ENCODE measurements around the gene GPR27.

The GPR27 gene

DNA sequence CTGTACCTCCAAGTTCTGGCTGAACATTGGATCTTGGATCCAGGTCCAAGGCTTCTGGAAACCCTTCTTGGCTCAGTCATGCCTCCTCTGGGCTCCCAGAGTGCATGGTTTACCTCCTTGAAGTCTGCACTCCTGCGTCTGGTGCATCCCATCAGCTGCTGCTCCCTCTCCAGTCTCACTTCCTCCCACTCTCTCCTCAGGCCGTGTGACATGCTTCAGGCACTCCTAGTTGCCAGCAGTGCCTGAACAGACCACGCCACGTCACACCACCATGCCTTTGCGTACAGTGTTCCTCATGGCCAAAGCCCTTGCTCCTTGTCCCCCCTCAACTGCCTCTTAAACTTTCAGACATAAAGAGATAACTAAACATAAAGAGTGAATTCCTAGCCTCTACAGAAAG is 5.7 kb downstream of the GPR27 start:
- H3K9me3 ChIP-seq: no peaks in the 10 kb centered on the region
- no peaks in the 10 kb centered on the region for H3K36me3 ChIP-seq
- no peak overlapping the region for H3K4me3 ChIP-seq (ENCODE audit: low read depth, low read length)
- TF ChIP-seq CTCF (IDR thresholded peaks at IDR 0.05; ENCODE audit: low read depth, low read length): no peak
- H3K27me3 ChIP-seq: no peaks in the 10 kb centered on the region; the same call in 1 of the 2 replicates
- no peak for DNase-seq
- no peaks in the 10 kb centered on the region; the same call in 1 of the 2 replicates for H3K4me1 ChIP-seq

DNA sequence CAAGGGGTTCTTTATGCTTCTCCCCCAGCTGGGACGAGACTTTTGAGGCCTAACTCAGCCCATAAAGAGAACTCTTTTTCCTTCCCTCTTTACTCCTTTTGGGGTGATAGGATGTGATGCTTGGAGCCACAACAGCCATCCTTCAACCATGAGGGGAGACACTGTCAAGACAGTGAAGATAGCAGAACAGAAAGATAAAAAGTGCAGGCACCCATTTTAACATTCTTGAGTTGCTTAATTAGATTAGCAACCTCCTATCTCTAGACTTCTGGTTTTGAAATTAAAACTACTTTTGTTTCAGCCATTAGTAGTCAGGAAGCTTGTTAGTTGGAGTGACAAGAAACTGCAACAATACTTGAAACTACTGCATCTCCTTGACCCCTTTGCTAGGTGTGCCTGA is 6.5 kb downstream of the GPR27 start:
- no peak for DNase-seq
- H3K4me1 ChIP-seq: no peaks in the 10 kb centered on the region; the same call in 1 of the 2 replicates
- no peak for TF ChIP-seq CTCF (IDR thresholded peaks at IDR 0.05; ENCODE audit: low read depth, low read length)
- no peaks in the 10 kb centered on the region; the same call in 1 of the 2 replicates for H3K27me3 ChIP-seq
- no peak overlapping the region for H3K4me3 ChIP-seq (ENCODE audit: low read depth, low read length)
- H3K36me3 ChIP-seq: no peaks in the 10 kb centered on the region
- H3K9me3 ChIP-seq: no peaks in the 10 kb centered on the region

GRCh38 chr3:71763426-71763825 is 9.8 kb downstream of the GPR27 start:
- no peaks in the 10 kb centered on the region; the same call in 1 of the 2 replicates for H3K4me1 ChIP-seq
- no peaks in the 10 kb centered on the region for H3K36me3 ChIP-seq
- TF ChIP-seq CTCF (IDR thresholded peaks at IDR 0.05; ENCODE audit: low read depth, low read length): no peak
- no peak for DNase-seq
- H3K9me3 ChIP-seq: no peaks in the 10 kb centered on the region
- no peak overlapping the region for H3K4me3 ChIP-seq (ENCODE audit: low read depth, low read length)
- no peaks in the 10 kb centered on the region; the same call in 1 of the 2 replicates for H3K27me3 ChIP-seq

- TF ChIP-seq CTCF (IDR thresholded peaks at IDR 0.05; ENCODE audit: low read depth, low read length): no peak
- no peaks in the 10 kb centered on the region for H3K27me3 ChIP-seq
- no peak overlapping the region for H3K4me3 ChIP-seq (ENCODE audit: low read depth, low read length)
- H3K4me1 ChIP-seq: no peaks in the 10 kb centered on the region
- H3K36me3 ChIP-seq: no peaks in the 10 kb centered on the region
- DNase-seq: no peak
- no peaks in the 10 kb centered on the region for H3K9me3 ChIP-seq
Measured at GRCh38 chr3:71771126-71771525, 17.5 kb downstream of the GPR27 start.

- no peaks in the 10 kb centered on the region for H3K27me3 ChIP-seq
- TF ChIP-seq CTCF (IDR thresholded peaks at IDR 0.05; ENCODE audit: low read depth, low read length): no peak
- H3K9me3 ChIP-seq: no peaks in the 10 kb centered on the region
- H3K4me3 ChIP-seq (ENCODE audit: low read depth, low read length): no peak overlapping the region
- H3K36me3 ChIP-seq: no peaks in the 10 kb centered on the region
- H3K4me1 ChIP-seq: no peaks in the 10 kb centered on the region
- DNase-seq: no peak
Measured at GRCh38 chr3:71771884-71772283, 18.2 kb downstream of the GPR27 start.

GRCh38 chr3:71776538-71776937 is 22.9 kb downstream of the GPR27 start:
- Histone ChIP-seq H3K36me3 (no peaks in the 10 kb centered on the region), H3K4me1 (no peaks in the 10 kb centered on the region), H3K4me3 (ENCODE audit: low read depth, low read length) (no peak overlapping the region), H3K9me3 (no peaks in the 10 kb centered on the region), H3K27me3 (no peaks in the 10 kb centered on the region; the same call in 1 of the 2 replicates)
- DNase-seq: no peak
- no peak for TF ChIP-seq CTCF (IDR thresholded peaks at IDR 0.05; ENCODE audit: low read depth, low read length)

Measured in BE2C (cell line).